Renal pelvis (tissue), 4 donors: Measurements from ENCODE around the gene NDOR1. TPM values are rescaled to one million over a fixed set of nuclear protein-coding genes. Genes with fewer than 3 reads are reported as not detected.

Source experiments
- DNase-seq: peaks from one replicate; pipeline ENCODE4 v3.0.0-alpha.2; 2013
- polyA plus RNA-seq, 3 donors: library from polyadenylated mRNA; unstranded; fragments of 120-200 nt; gene quantifications; one replicate each; pipeline ENCODE4 v1.2.1, GENCODE V29; 2013; ENCODE audit not compliant: insufficient read length in 3 of 3

NDOR1 gene
- polyA plus RNA-seq, 3 donors, result 13.3 to 18.9 (median 17.2) TPM

GRCh38 chr9:137166380-137167229 is 38.9 kb upstream of the NDOR1 start:
- DNase-seq, result no peak

- no peak for DNase-seq
Observed at GRCh38 chr9:137167277-137167746, 38.2 kb upstream of the NDOR1 start.

DNA sequence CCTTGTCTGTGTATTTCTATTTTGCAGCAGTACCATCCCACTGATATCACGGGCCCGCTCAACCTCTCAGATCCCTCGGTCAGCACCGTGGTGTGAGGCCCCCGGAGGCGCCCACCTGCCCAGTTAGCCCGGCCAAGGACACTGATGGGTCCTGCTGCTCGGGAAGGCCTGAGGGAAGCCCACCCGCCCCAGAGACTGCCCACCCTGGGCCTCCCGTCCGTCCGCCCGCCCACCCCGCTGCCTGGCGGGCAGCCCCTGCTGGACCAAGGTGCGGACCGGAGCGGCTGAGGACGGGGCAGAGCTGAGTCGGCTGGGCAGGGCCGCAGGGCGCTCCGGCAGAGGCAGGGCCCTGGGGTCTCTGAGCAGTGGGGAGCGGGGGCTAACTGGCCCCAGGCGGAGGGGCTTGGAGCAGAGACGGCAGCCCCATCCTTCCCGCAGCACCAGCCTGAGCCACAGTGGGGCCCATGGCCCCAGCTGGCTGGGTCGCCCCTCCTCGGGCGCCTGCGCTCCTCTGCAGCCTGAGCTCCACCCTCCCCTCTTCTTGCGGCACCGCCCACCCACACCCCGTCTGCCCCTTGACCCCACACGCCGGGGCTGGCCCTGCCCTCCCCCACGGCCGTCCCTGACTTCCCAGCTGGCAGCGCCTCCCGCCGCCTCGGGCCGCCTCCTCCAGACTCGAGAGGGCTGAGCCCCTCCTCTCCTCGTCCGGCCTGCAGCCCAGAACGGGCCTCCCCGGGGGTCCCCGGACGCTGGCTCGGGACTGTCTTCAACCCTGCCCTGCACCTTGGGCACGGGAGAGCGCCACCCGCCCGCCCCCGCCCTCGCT is 37.5 kb upstream of the NDOR1 start:
- DNase-seq, result no peak

DNA sequence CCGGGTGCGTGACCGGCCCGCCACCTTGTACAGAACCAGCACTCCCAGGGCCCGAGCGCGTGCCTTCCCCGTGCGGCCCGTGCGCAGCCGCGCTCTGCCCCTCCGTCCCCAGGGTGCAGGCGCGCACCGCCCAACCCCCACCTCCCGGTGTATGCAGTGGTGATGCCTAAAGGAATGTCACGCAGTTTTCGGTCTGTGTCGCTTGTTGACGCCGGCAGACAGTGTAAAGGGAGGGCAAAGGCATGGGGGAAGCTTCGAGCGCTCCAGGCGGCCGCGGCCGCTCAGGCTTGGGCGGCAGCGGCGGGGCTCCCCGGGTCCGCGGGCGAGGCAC is 37.0 kb upstream of the NDOR1 start:
- DNase-seq, result no peak

DNA sequence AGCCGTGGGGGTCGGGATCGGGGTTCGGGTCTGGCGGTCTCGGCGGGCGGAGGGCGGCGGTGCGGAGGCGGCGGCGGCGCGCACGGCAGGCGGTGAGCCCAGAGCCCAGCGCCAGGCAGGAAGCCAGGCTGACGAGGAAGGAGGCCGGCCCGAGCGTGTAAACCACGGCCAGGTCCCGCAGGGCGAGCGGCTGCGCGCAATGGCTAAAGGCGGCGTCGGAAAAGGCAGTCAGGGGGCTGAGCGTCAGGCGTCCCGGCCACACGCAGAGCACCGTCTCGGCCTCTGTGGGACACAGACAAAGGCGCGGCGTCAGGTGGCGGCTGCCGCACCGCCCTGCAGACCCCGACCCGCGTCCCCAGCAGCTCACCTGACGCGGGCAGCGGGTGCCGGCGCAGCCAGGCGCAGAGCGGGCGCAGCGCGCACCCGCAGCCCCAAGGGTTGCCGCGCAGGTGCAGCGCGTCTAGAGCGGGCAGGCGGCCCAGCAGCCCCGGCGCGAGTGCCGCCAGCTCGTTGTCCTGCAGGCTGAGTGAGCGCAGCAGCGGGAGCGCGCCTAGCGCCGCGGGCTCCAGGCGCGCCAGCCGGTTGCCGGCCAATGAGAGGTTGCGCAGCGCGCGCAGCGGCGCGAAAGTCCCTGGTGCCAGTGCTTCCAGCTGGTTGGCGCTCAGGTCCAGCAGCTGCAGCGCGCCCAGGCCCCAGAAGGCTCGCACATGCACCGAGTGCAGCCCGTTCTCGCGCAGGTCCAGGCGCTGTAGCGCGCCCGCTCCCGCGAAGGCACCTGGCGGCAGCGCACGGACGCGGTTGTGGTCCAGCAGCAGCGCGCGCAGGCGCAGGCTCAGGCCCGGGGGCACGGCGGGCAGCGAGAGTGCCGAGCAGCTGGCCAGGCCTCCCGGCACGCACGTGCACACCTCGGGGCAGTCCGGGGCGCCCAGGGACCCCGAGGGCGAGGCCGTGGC is 36.3 kb upstream of the NDOR1 start:
- DNase-seq, result peak; percentile 42

- DNase-seq, result no peak
Observed at GRCh38 chr9:137169896-137170358, 35.6 kb upstream of the NDOR1 start, which contains the start of gene LRRC26. Gene LRRC26 (minus strand): TSS chr9:137170051. CDS start chr9:137169943, 108 bp downstream.

GRCh38 chr9:137170486-137171148 is 34.9 kb upstream of the NDOR1 start:
- DNase-seq, result no peak

DNA sequence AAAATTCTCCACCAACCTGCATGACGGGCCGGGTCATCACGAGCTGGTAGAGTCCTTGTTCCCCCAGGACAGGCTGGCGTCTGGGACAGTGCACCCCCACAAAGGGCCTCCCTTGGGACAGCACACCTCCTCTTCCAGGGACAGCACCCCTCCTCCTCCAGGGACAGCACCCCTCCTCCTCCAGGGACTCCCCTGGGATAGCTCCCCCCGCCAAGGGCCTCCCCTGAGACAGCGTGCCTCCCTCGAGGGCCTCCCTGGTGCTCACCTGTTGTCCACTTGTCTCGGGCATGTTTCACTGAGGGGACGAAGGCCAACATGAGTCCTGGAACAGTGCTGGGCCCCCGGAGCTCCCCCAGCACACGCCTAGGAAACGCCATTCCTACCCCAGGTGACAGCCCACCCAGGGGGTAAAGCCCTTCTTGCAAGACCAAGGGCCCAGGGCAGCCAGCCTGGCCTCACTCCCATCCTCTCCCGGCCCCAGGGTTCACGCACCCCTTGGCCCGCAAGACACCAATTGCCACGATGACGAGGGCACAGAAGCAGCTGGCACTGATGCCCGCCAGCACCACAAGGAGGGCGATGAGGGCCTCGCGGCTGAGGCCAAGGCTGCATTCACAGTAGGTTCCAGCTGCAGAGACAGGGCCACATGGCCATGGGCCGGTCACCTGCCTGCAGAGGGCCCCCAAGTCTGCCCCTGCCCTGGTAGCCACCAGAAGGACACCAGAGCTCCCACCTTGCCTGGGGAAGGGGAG is 34.2 kb upstream of the NDOR1 start:
- no peak for DNase-seq

DNA sequence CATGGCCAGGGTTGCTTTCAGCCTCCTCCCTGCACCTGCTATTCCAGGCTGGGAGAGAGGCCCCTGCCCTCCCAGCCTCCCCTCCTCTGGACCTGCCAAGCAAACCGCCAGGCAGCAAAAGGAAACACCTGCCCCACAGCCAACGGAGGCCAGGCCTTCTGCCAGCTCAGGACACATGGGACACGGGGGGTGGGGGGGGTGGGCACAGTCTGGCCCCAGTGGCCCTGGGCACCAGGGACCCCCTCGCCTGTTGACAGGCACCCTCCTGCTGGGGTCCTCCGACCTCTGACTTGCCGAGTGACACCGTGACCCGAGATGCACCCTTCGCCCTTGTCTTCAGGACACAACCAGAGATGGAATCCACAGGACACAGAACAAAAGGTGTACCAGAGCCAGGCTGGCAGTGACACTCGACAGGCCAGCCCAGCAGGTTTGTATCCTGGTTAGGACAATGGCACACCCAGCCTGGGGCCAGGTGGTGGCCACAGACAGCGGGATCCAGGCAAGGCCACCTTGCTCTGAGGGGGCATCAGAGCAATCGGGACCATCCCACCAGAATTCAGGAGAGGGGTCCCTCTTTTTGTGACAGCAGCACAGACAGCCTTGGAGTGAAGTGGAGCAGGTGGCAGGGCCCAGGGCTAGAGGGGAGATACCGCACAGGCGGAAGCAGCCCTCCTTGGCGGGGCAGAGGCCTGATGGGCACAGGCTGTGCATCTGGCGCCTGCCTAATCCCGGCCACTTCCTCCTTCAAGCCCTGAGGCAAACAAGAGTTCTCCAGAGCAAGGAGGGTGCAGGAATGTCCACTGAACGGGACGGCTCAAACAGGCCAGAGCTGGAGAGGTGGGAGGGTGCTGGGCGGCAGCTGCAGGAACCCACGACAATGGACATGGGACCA is 32.4 kb upstream of the NDOR1 start:
- no peak for DNase-seq

- no peak for DNase-seq
Observed at GRCh38 chr9:137173796-137174664, 31.5 kb upstream of the NDOR1 start.

- no peak for DNase-seq
Observed at GRCh38 chr9:137174722-137175293, 30.7 kb upstream of the NDOR1 start.

DNA sequence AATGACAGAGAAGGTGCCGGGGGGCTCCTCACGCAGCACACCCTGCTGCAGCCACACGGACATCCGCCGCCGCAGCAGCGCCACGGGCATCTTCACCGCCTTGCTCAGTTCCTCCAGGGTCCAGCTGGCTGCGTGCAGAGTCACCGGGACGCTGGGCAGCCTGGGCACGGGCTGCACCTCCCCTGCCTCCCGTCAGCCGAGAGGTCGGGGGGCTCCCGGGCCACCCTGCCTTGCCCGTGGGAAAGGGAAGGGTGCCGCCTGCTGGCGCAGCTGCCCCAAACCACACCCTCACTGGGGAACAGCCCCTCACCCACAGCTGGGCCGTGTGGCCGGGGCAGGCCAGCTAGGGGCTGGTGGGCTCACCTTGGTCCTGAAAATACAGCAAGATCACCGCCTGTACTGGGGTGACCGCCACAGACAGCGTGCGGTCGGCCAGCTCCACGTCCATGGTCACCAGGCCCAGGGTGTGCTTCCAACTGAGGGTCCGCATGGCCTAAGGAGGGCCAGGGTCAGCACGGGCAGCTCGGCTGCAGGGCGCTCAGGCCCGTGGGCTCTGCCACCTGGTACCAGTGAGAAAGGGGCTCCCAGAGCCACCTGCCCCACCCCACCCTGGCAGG is 30.0 kb upstream of the NDOR1 start:
- no peak for DNase-seq

DNA sequence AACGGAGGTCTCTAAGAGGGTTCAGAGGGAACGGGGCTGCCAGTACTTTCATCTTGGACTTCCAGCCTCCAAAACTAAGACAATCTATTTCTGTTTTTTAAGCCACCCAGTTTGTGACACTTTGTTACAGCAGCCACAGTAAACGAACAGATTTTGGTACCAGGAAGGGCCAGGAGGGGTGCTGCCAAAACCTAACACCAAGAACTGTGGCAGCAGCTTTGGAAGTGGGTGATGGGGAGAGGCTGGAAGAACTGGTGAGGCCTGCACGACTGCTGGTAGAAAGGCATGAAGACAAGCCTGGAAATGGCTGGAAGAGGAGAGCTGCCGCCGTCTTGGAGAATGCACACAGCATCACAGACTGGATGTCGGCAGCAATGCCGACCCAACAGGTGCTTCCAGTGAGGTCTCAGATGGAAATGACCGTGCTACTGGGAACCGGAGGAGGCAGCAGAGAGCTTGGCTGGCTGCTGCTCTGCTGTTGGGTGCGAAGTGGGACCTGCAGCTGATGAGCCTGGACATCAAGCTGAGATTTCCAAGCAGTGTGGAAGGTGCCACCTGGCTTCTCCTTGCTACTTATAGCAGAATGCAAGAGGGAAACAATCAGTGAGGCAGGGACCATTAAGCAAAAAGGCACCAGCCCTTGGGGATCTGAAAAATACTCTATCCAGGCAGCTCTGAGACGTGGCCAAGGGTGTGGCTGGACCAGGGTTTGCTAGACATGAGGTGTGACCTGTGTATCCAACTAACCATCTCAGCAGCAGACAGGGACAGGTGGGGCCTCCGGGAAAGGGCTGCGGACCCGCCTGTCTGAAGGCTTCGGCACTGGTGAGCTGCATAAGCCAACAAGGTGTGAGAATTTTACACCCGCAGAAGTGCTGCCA is 29.0 kb upstream of the NDOR1 start:
- DNase-seq, result no peak

DNA sequence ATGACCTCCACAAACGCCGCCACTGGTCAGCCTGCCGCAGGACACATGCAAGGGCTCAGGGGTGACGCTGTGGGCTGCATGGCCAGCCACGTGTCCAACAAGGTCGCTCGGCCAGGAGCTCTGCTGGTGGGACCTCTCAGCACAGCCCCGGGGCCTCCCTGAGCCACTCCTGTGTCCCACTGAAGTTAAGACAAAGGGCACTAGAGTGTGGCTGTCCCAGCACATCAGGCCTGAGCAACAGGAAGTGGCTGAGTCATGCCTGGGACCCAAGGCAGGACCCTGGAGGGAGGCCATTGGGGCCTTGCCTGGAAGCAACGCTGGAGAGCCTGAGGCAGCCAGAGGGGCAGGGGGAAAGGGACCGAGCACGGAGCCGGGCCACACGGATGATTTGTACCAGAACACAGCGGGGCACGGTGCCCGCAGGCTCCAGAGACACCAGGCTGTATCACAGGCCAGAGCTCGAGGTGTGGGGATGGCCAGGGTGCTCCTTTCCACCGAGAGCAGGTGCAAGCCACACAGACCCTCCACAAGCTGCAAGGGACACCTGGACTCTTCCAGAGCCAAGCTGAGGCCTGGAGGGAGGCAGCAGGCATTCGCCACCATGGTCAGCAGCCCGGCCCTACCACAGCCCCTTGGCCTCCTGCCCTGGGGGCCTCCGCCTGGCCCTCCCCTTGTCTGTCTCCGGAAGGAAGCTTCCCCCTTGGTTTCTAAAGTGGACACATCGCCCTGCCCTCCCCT is 27.1 kb upstream of the NDOR1 start:
- no peak for DNase-seq

DNA sequence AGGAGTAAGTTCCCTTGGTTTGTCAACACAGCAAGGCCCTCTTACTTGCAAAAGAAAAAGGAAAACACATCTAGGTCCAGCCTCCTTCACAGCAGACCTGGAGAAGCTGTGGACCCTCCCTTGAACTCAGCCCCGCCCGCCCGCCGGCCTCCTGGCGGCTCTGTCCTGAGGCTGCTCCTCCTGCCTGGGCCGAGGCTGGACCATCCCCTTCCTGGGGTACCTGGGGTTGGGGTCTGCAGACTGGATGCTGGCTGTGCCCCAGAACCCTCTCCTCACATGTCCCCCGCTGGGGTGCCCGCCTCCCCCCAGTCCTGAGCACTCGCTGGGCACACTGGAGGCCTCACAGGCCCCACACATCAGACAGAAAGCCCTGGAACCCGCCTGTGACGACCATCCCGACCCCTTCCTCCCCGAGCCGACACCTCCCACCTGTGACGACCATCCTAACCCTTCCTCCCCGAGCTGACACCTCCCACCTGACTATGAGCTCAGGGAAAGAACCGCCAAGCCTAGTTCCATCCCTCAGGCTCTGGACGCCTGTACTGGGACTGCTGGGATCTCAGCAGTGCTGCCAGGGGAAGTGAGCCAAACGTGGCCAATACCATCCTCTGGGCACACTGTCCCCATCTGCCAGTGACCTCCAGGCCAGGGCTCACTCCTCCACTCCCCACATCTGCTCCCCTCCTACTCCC is 26.4 kb upstream of the NDOR1 start:
- no peak for DNase-seq
